HG02938 (cell line): Measurements from ENCODE around the gene PCMT1.
"Not testable (repeated sequence)": the region's sequence is repeated elsewhere in the genome, so short reads cannot be mapped to it uniquely, and the experiment has no call there.

Source experiments
- ATAC-seq: cut with Tn5 transposase; IDR thresholded peaks from one replicate; pipeline ENCODE4 v1.9.1; 2021; ENCODE audit warnings: mild to moderate bottlenecking, moderate library complexity; ENCODE audit not compliant: unreplicated experiment

Gene PCMT1

GRCh38 chr6:149813351-149813750 lies 63.8 kb downstream of the PCMT1 start:
- ATAC-seq: no peak

GRCh38 chr6:149815788-149816187 lies 66.2 kb downstream of the PCMT1 start:
- no peak for ATAC-seq

GRCh38 chr6:149820506-149820905 lies 71.0 kb downstream of the PCMT1 start:
- ATAC-seq: no peak

- ATAC-seq: no peak
These were observed 72.0 kb downstream of the PCMT1 start for GRCh38 chr6:149821492-149821891.

- no peak for ATAC-seq
These were observed 73.5 kb downstream of the PCMT1 start for GRCh38 chr6:149823013-149823412.

GRCh38 chr6:149825292-149825691 lies 75.8 kb downstream of the PCMT1 start:
- no peak for ATAC-seq

GRCh38 chr6:149830731-149831307 lies 81.3 kb downstream of the PCMT1 start:
- ATAC-seq: no peak

GRCh38 chr6:149831308-149831820 lies 81.8 kb downstream of the PCMT1 start:
- ATAC-seq: no peak

GRCh38 chr6:149833651-149834050 lies 84.1 kb downstream of the PCMT1 start:
- ATAC-seq: no peak

- ATAC-seq: no peak
These were observed 85.3 kb downstream of the PCMT1 start for GRCh38 chr6:149834513-149835481.

- no peak for ATAC-seq
These were observed 91.0 kb downstream of the PCMT1 start for GRCh38 chr6:149840345-149841075.

GRCh38 chr6:149842331-149842730 lies 92.8 kb downstream of the PCMT1 start:
- no peak for ATAC-seq

- ATAC-seq: no peak
These were observed 93.6 kb downstream of the PCMT1 start for GRCh38 chr6:149843051-149843633.

GRCh38 chr6:149844036-149844435 lies 94.5 kb downstream of the PCMT1 start:
- ATAC-seq: not testable (repeated sequence)

GRCh38 chr6:149844480-149844879 lies 94.9 kb downstream of the PCMT1 start:
- ATAC-seq: no peak

- no peak for ATAC-seq
These were observed 96.0 kb downstream of the PCMT1 start for GRCh38 chr6:149845549-149845948.

- ATAC-seq: no peak
These were observed 96.8 kb downstream of the PCMT1 start for GRCh38 chr6:149846321-149846720.

GRCh38 chr6:149847939-149848267 lies 98.4 kb downstream of the PCMT1 start:
- no peak for ATAC-seq

- ATAC-seq: not testable (repeated sequence)
These were observed 98.8 kb downstream of the PCMT1 start for GRCh38 chr6:149848343-149848742.

GRCh38 chr6:149851461-149852110 lies 102.0 kb downstream of the PCMT1 start:
- no peak for ATAC-seq

- ATAC-seq: no peak
These were observed 102.6 kb downstream of the PCMT1 start for GRCh38 chr6:149852180-149852579.
